ENCODE results near the gene CYP1A2. TPM values are rescaled to one million over a fixed set of nuclear protein-coding genes. Genes with fewer than 3 reads are reported as not detected.

Gene CYP1A2
- total RNA-seq, 1 donor = not detected

DNA sequence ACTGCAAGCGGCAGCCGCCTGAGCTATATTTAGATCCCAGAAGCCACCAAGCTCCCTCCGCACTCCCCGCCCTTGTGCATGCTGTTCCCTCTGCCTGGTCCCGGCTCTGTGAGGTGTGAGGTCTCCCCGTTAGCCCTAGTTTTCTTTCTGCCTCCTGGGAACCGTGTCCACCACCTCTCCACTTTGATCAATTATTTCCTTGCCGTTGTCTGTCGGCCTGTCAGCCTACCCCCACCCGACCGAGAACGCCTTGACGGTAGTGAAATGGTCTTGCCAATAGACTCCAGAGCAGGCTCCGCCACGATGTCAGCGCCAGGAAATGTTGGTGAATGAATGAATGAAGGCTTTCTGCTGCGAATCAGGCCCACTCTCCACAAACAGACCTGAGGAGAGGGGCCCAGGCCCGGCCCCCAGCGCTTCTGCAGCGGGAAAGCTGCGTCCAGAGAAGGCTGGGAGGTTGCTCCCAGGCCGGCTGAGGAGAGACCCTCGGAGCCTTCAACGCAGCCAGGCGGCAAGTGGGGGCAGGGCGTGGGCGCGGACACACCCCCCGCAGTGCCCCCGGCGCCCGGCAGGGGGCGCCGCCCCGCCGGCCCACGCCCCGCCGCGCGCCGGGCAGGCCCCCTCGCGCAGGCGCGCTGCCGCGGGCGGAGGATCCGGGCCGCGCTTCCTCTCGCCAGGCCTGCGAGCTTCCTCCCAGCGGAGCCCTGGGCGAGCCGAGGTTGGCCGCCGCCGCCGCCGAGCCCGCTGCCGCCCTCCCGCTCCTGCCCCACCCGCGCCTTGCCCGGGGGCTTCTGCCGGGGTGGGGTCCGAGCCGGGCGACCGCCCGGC lies 33.0 kb downstream of the CYP1A2 start, which contains the start of gene CSK:
TSS of gene CSK (plus strand) at position 650 of the 828 bp plus-strand sequence. CDS start 16,218 bp downstream, outside the sequence.
- peak; percentile 62 for DNase-seq (ENCODE audit: low read depth)
- TF ChIP-seq, protein P1, sequence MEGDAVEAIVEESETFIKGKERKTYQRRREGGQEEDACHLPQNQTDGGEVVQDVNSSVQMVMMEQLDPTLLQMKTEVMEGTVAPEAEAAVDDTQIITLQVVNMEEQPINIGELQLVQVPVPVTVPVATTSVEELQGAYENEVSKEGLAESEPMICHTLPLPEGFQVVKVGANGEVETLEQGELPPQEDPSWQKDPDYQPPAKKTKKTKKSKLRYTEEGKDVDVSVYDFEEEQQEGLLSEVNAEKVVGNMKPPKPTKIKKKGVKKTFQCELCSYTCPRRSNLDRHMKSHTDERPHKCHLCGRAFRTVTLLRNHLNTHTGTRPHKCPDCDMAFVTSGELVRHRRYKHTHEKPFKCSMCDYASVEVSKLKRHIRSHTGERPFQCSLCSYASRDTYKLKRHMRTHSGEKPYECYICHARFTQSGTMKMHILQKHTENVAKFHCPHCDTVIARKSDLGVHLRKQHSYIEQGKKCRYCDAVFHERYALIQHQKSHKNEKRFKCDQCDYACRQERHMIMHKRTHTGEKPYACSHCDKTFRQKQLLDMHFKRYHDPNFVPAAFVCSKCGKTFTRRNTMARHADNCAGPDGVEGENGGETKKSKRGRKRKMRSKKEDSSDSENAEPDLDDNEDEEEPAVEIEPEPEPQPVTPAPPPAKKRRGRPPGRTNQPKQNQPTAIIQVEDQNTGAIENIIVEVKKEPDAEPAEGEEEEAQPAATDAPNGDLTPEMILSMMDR (IDR thresholded peaks at IDR 0.05; ENCODE audit: insufficient read depth, low read depth, low read length) = peak; percentile 52
- H3K4me3 ChIP-seq (ENCODE audit: low read depth, low read length) = peak within 1 kb of the TSS; percentile 63

DNA sequence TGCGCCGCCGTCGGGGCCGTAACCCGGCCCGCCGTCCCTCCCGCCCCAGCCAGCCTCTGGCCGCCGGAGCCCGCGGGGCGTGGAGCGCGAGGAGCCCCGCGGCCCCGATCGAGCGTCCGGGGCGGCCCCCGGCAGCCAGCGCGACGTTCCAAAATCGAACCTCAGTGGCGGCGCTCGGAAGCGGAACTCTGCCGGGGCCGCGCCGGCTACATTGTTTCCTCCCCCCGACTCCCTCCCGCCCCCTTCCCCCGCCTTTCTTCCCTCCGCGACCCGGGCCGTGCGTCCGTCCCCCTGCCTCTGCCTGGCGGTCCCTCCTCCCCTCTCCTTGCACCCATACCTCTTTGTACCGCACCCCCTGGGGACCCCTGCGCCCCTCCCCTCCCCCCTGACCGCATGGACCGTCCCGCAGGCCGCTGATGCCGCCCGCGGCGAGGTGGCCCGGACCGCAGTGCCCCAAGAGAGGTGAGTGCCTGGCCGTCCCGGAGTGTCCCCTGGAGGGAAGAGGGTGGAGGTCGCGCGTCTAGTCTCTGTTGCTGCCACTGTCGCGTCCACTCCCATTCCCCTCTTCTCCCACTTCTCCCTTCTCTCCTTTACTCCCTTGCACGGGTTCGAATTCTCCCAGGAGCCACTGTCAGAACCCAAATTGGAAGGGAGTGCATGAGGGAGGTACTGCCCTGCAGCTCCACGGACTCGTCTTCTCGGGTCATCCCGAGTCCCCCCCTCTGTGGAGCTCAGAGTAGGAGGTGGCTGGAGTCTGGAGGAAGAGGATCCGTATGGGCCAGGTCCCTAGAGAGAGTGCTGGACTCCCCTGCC lies 33.8 kb downstream of the CYP1A2 start:
- peak overlapping the region; percentile 63 for H3K4me3 ChIP-seq (ENCODE audit: low read depth, low read length)
- TF ChIP-seq, protein P1 (IDR thresholded peaks at IDR 0.05; ENCODE audit: insufficient read depth, low read depth, low read length) = no peak
- DNase-seq (ENCODE audit: low read depth) = no peak

DNA sequence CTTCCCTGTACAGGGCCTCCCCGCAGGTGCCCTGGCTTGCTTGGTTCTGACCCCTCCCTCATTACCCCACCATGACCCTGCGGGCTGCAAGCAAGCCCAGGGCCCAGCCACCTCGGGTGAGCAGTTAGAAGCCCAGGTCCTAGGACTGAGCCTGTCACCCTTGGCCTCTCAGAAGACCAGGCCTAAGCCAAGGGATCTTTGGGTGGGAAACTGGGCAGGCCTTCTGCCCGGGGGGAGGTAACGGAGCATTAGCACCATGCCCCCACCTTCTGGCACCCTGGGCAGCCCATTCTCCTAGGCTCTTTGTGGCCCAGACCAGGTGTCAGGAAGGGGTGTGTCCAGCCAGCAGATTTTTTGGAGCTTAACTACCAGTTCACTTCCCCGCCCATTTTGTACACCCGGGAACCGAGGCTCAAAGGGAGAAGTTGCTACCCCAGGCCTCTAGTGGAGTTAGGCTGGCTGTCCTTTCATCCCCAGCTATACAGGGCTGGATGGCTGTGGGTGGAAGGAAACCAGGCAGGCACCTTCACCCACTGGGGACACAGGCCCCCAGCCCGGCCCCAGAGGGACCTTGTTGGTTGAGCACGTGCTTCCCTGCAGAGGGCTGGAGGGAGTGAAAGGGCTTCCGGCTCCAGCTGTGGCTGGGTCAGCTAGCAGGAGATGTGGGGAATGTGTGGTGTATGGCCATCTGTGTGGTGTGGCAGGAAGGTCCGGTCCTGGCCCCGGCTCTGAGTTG lies 34.6 kb downstream of the CYP1A2 start:
- DNase-seq (ENCODE audit: low read depth) = peak; percentile 40
- TF ChIP-seq, protein P1 (IDR thresholded peaks at IDR 0.05; ENCODE audit: insufficient read depth, low read depth, low read length) = no peak
- H3K4me3 ChIP-seq (ENCODE audit: low read depth, low read length) = peak overlapping the region; percentile 63

DNA sequence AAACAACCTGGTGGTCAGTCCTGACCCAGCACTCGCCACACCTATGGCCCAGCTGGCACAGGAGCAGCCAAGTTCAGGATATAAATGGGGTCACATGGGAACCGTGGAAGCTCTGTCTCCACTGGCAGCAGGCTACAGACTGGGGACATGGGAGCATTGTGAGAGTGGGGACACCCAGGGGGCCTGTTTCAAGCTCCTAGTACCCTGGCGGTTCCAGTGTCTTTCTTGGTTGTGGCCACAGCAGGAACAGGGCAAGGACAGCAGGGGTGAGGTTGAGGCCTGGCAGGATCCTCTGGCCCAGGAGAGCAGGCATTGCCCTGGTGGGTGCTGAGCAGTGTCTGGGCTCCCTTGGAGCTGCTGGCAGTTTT lies 35.1 kb downstream of the CYP1A2 start:
- TF ChIP-seq, protein P1 (IDR thresholded peaks at IDR 0.05; ENCODE audit: insufficient read depth, low read depth, low read length) = no peak
- H3K4me3 ChIP-seq (ENCODE audit: low read depth, low read length) = peak overlapping the region; percentile 63
- no peak for DNase-seq (ENCODE audit: low read depth)

DNA sequence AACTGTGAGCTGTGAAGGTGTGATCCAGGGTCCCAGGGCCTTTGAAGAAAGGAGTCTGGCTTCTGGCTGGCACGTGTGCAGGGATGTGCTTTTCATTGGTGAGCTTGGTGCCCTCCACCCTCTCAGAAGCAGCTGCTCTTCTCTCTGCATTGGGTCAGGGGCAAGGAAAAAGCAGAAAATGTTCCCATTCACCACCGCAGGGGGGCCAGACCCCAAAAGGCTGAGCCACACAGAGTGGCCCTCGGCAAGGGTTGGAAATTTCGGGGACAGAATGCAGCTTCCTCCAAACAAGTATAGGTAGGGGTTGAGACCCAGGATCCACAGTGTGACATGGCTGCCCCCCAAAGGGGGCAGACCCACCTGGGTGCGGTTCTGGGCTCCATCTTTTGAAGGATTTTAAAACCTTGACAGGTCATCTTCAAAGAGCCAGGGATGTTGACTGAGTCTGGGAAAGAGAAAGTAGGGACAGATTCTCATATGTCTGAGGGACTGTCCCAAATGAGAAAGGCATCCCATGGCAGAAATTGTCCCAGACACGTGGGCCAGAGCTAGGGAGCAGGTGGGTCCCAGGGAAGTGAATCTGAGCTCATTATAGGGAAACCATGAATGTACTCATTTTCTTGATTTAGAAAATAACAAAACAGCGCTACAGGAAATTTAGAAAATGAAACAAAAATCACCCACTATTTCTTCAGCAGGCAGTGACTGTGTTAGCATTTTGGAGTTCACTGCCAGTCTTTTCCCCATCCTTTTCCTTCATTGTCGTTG lies 36.0 kb downstream of the CYP1A2 start:
- TF ChIP-seq, protein P1 (IDR thresholded peaks at IDR 0.05; ENCODE audit: insufficient read depth, low read depth, low read length) = no peak
- H3K4me3 ChIP-seq (ENCODE audit: low read depth, low read length) = no peak overlapping the region
- DNase-seq (ENCODE audit: low read depth) = no peak
